Smooth muscle cell (in vitro differentiated cells): ENCODE data around the gene MBTPS1. TPM values are rescaled to one million over a fixed set of nuclear protein-coding genes. Genes with fewer than 3 reads are reported as not detected.

ENCODE experiments used
- DNase-seq: peaks from one replicate; lab custom pipeline; 2025; ENCODE audit not compliant: unreplicated experiment; lab: John Stamatoyannopoulos, UW
- H2AFZ ChIP-seq: fragments of 200-600 bp; sonication (generic); 2 replicates; pipeline ENCODE4 v1.6.0; 2016; ENCODE audit warnings: antibody characterized with exemption, low read depth, mild to moderate bottlenecking
- H3F3A ChIP-seq: fragments of 200-600 bp; sonication (generic); 2 replicates; pipeline ENCODE4 v1.6.0; 2017; ENCODE audit warnings: antibody characterized with exemption, low read depth
- H3K27ac ChIP-seq: fragments of 200-600 bp; sonication (generic); 2 replicates; pipeline ENCODE4 v1.5.1; 2016; ENCODE audit warnings: low read depth, mild to moderate bottlenecking
- H3K27me3 ChIP-seq: fragments of 200-600 bp; sonication (generic); 2 replicates; pipeline ENCODE4 v1.6.1; 2016; ENCODE audit warnings: low read depth, mild to moderate bottlenecking
- H3K36me3 ChIP-seq: fragments of 200-600 bp; sonication (generic); 2 replicates; pipeline ENCODE4 v1.5.1; 2016; ENCODE audit warnings: low read depth
- H3K4me1 ChIP-seq: fragments of 200-600 bp; sonication (generic); 2 replicates; pipeline ENCODE4 v1.5.1; 2016; ENCODE audit warnings: low read depth
- H3K4me2 ChIP-seq: fragments of 200-600 bp; sonication (generic); 2 replicates; pipeline ENCODE4 v1.6.0; 2016; ENCODE audit warnings: mild to moderate bottlenecking
- H3K4me3 ChIP-seq: fragments of 200-600 bp; sonication (generic); 2 replicates; pipeline ENCODE4 v1.5.1; 2016; ENCODE audit warnings: mild to moderate bottlenecking
- H3K79me2 ChIP-seq: fragments of 200-600 bp; sonication (generic); 2 replicates; pipeline ENCODE4 v1.6.0; 2016; ENCODE audit warnings: low read depth, mild to moderate bottlenecking
- H3K9ac ChIP-seq: fragments of 200-600 bp; sonication (generic); 2 replicates; pipeline ENCODE4 v1.6.0; 2016; ENCODE audit warnings: low read depth
- H3K9me3 ChIP-seq: fragments of 200-600 bp; sonication (generic); replicated peaks from 2 replicates; pipeline ENCODE4 v1.5.1; 2016; ENCODE audit warnings: low read depth
- H4K20me1 ChIP-seq: fragments of 200-600 bp; sonication (generic); 2 replicates; pipeline ENCODE4 v1.6.0; 2016; ENCODE audit warnings: low read depth
- CTCF ChIP-seq: fragments of 200-600 bp; sonication (generic); IDR thresholded peaks from 2 replicates; pipeline ENCODE4 v1.5.1; 2017; ENCODE audit warnings: borderline replicate concordance, mild to moderate bottlenecking, antibody characterized with exemption; ENCODE audit not compliant: insufficient read depth, poor library complexity, severe bottlenecking
- WGBS: methylation state at CpG from one replicate; pipeline ENCODE4 v1.1.7; 2016; ENCODE audit warnings: low lambda C conversion rate; 5-methylcytosine and 5-hydroxymethylcytosine counted together
- polyA plus RNA-seq: library from polyadenylated mRNA; unstranded; fragments of >200 nt; fragmentation: Nextera tagmentation; extraction: Ambion mirVana; gene quantifications from 2 replicates; pipeline ENCODE4 v1.2.1, GENCODE V29; 2016
- total RNA-seq: library from RNA; depleted of rRNA; stranded (reverse); fragments of >200 nt; gene quantifications from 2 replicates; pipeline ENCODE4 v1.2.3, GENCODE V29; 2014

The MBTPS1 gene
- total and polyA plus RNA-seq, 2 experiments from 2014 or later, result 51.9 to 68.9 TPM

- DNase-seq, result no peak
- Histone ChIP-seq H3F3A (peaks cover 5% of the 10 kb centered on the region), H3K9me3 (no peaks in the 10 kb centered on the region), H3K36me3 (no peaks in the 10 kb centered on the region), H2AFZ (no peak overlapping the region), H3K4me1 (peaks cover 31% of the 10 kb centered on the region), H3K27me3 (no peaks in the 10 kb centered on the region), H4K20me1 (peaks cover 75% of the 10 kb centered on the region), H3K4me3 (no peak overlapping the region), H3K79me2 (peaks cover 49% of the 10 kb centered on the region), H3K4me2 (no peak overlapping the region), H3K9ac (no peak overlapping the region), H3K27ac (no peak overlapping the region)
- WGBS, result 88% methylated on average over 8 of the region's 8 CpGs
- TF ChIP-seq CTCF, result no peak
Observed at GRCh38 chr16:84137287-84137686, 20.5 kb upstream of the MBTPS1 start.

- Histone ChIP-seq H3K4me1 (peaks cover 31% of the 10 kb centered on the region), H3K27ac (no peak overlapping the region), H3K27me3 (no peaks in the 10 kb centered on the region), H3K9me3 (no peaks in the 10 kb centered on the region), H3K4me2 (no peak overlapping the region), H3K4me3 (no peak overlapping the region), H2AFZ (no peak overlapping the region), H3K36me3 (no peaks in the 10 kb centered on the region), H3K9ac (no peak overlapping the region), H3F3A (peaks cover 5% of the 10 kb centered on the region), H4K20me1 (peaks cover 68% of the 10 kb centered on the region), H3K79me2 (peaks cover 46% of the 10 kb centered on the region)
- DNase-seq, result no peak
- WGBS, result 96% methylated on average over 11 of the region's 11 CpGs
- TF ChIP-seq CTCF, result no peak
Observed at GRCh38 chr16:84136331-84137125, 19.8 kb upstream of the MBTPS1 start.

DNA sequence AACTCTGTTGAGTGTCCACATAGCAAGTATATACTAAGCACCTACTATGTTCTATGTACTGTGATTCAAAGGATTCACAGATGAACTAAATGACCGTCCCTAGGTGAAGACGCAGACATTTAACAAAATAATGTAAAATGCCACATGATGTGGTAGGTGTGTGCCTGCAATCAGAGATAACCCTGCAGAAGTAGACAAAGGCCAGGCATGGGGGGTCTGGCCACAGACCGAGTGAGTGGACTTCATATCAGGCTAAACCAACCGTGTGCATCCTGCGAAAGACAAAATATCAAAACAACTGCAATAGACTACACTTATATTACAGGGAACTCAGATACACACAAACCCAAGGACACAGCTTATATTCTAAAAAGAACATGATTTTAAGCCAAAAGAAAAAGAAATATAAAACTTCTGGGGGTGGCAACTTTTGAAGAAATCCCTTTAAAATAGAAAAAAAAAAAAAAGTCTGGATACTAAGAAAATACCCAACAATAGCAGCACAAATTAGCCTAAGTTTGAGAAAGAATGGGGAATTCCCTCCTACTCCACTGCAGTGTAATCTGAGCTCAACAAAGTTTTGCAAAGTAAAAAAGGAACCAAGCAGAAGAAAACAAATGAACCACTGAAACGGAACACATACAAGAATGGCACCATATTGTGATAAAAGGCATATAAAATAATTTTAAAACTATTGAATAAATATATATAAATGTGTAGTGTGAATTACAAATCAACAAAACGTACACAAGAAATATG lies 16.0 kb upstream of the MBTPS1 start:
- no peak for TF ChIP-seq CTCF
- no peak overlapping the region for H3K27ac ChIP-seq
- no peak overlapping the region for H2AFZ ChIP-seq
- H3K36me3 ChIP-seq, result no peaks in the 10 kb centered on the region
- H3K4me1 ChIP-seq, result peaks cover 18% of the 10 kb centered on the region
- no peak overlapping the region for H3K4me3 ChIP-seq
- H3F3A ChIP-seq, result peaks cover 5% of the 10 kb centered on the region
- no peak overlapping the region for H3K4me2 ChIP-seq
- no peaks in the 10 kb centered on the region for H3K9me3 ChIP-seq
- peaks cover 38% of the 10 kb centered on the region for H4K20me1 ChIP-seq
- WGBS, result 97% methylated on average over 7 of the region's 7 CpGs
- H3K79me2 ChIP-seq, result peaks cover 27% of the 10 kb centered on the region
- H3K27me3 ChIP-seq, result no peaks in the 10 kb centered on the region
- no peak overlapping the region for H3K9ac ChIP-seq
- DNase-seq, result no peak
